GM12878 (cell line): ENCODE results near the gene SEPTIN5.

Source experiments
- CBX3 ChIP-seq: fragments of 200-600 bp; sonication (generic); IDR thresholded peaks from 2 replicates; pipeline ENCODE4 v1.6.1; 2016; ENCODE audit warnings: low read depth, borderline replicate concordance
- CREB1 ChIP-seq: IDR thresholded peaks from 2 replicates; pipeline ENCODE4 v1.6.1; 2012; ENCODE audit warnings: low read depth, mild to moderate bottlenecking, inconsistent platforms
- FOXK2 ChIP-seq: fragments of 450-650 bp; IDR thresholded peaks from 2 replicates; pipeline ENCODE4 v1.6.1; 2017; ENCODE audit warnings: mild to moderate bottlenecking, moderate library complexity
- HDGF ChIP-seq: fragments of 450-650 bp; IDR thresholded peaks from 2 replicates; pipeline ENCODE4 v1.6.1; 2016; ENCODE audit warnings: antibody characterized with exemption
- SPI1 ChIP-seq: IDR thresholded peaks from 2 replicates; pipeline ENCODE4 v1.6.1; 2011; ENCODE audit warnings: low read depth, mild to moderate bottlenecking, low read length, moderate library complexity, borderline replicate concordance; ENCODE audit not compliant: insufficient read depth
- TF ChIP-seq, protein P1 (sequence below), 3 experiments: IDR thresholded peaks in 2 of 3; conservative IDR thresholded peaks in 1 of 3; 2 replicates each; pipeline ENCODE4 v1.5.1; 2011; ENCODE audit warnings: low read depth in 3 of 3, low read length in 3 of 3, mild to moderate bottlenecking in 3 of 3, control low read depth in 2 of 3, moderate library complexity in 2 of 3, inconsistent platforms in 1 of 3, mixed read lengths in 1 of 3; ENCODE audit not compliant: control insufficient read depth in 2 of 3, insufficient read depth in 1 of 3; ENCODE audit errors: extremely low read depth in 1 of 3
- TF ChIP-seq, protein P2 (sequence below): IDR thresholded peaks from 2 replicates; pipeline ENCODE4 v1.6.1; 2012; ENCODE audit warnings: low read depth, low read length, improper control_type of control experiment

DNA sequence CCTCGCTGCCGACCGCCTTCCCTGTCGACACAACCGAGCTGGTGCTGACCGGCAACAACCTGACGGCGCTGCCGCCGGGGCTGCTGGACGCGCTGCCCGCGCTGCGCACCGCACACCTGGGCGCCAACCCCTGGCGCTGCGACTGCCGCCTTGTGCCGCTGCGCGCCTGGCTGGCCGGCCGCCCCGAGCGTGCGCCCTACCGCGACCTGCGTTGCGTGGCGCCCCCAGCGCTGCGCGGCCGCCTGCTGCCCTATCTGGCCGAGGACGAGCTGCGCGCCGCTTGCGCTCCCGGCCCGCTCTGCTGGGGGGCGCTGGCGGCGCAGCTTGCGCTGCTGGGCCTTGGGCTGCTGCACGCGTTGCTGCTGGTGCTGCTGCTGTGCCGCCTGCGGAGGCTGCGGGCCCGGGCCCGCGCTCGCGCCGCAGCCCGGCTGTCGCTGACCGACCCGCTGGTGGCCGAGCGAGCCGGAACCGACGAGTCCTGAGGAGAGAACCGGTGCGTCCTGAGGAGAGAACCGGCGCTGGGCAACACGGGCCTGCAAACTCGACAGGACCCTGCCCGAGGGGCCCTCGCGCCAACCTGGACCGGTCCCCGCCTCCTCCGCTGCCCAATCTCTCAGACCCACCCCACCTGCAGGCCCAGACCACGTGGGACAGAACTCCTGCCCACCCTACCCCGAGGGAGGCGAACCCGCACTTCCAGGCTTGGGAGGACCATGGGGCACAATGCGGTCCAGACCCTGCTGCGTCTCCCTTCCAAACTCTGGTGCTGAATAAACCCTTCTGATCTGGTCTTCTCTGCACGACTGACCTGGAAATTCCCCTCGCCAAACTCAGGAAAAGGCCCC, 9.9 kb downstream of the SEPTIN5 start:
- TF ChIP-seq CREB1 (no peak), HDGF (no peak), SPI1 (no peak), FOXK2 (no peak), CBX3 (no peak)
- TF ChIP-seq, protein P1, sequence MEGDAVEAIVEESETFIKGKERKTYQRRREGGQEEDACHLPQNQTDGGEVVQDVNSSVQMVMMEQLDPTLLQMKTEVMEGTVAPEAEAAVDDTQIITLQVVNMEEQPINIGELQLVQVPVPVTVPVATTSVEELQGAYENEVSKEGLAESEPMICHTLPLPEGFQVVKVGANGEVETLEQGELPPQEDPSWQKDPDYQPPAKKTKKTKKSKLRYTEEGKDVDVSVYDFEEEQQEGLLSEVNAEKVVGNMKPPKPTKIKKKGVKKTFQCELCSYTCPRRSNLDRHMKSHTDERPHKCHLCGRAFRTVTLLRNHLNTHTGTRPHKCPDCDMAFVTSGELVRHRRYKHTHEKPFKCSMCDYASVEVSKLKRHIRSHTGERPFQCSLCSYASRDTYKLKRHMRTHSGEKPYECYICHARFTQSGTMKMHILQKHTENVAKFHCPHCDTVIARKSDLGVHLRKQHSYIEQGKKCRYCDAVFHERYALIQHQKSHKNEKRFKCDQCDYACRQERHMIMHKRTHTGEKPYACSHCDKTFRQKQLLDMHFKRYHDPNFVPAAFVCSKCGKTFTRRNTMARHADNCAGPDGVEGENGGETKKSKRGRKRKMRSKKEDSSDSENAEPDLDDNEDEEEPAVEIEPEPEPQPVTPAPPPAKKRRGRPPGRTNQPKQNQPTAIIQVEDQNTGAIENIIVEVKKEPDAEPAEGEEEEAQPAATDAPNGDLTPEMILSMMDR (IDR thresholded peaks at IDR 0.05 in 2 of 3, conservative IDR thresholded peaks at IDR 0.05 in 1 of 3; ENCODE audit: control insufficient read depth in 2 of 3, extremely low read depth in 1 of 3, insufficient read depth in 1 of 3, low read depth in 3 of 3, low read length in 3 of 3), result peak in 1 of 3 experiments; percentile 6; a peak in 1 of 6 replicates
- TF ChIP-seq, protein P2, sequence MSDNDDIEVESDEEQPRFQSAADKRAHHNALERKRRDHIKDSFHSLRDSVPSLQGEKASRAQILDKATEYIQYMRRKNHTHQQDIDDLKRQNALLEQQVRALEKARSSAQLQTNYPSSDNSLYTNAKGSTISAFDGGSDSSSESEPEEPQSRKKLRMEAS, result no peak
